PFSK-1 (cell line): ENCODE data around the gene PRR36.

Source experiments
- POLR2AphosphoS5 ChIP-seq: IDR thresholded peaks from 2 replicates; pipeline ENCODE4 v1.6.1; 2012; ENCODE audit warnings: low read depth, mild to moderate bottlenecking, control low read depth, low read length, moderate library complexity
- REST ChIP-seq, 2 experiments: IDR thresholded peaks; 2 replicates each; pipeline versions ENCODE4 v1.6.1 to v1.8.0; 2011 to 2012; ENCODE audit warnings: low read depth in 2 of 2, low read length in 2 of 2, control low read depth in 1 of 2, inconsistent platforms in 1 of 2, mild to moderate bottlenecking in 1 of 2, moderate library complexity in 1 of 2; ENCODE audit not compliant: insufficient read depth in 1 of 2
- SIN3A ChIP-seq: IDR thresholded peaks from 2 replicates; pipeline ENCODE4 v1.6.1; 2012; ENCODE audit warnings: mild to moderate bottlenecking, low read length, moderate library complexity, borderline replicate concordance; ENCODE audit not compliant: insufficient read depth
- TAF1 ChIP-seq: IDR thresholded peaks from 2 replicates; pipeline ENCODE4 v1.6.1; 2012; ENCODE audit warnings: low read length, control low read depth, borderline replicate concordance; ENCODE audit not compliant: insufficient read depth

GRCh38 chr19:7917267-7918061 is 43.3 kb upstream of the PRR36 start:
- no peak for TF ChIP-seq REST (IDR thresholded peaks at IDR 0.05; ENCODE audit: insufficient read depth in 1 of 2, low read depth in 2 of 2, low read length in 2 of 2)
- no peak for TF ChIP-seq TAF1
- no peak for TF ChIP-seq SIN3A
- TF ChIP-seq POLR2AphosphoS5 = no peak
